GM18861 (cell line): ENCODE data around the gene A4GNT.
"Not testable (repeated sequence)": the region's sequence is repeated elsewhere in the genome, so short reads cannot be mapped to it uniquely, and the experiment has no call there.

ENCODE experiments used
- ATAC-seq: cut with Tn5 transposase; IDR thresholded peaks from one replicate; pipeline ENCODE4 v1.9.1; 2021; ENCODE audit not compliant: unreplicated experiment

Gene A4GNT

GRCh38 chr3:138132239-138132638 is at the start of gene A4GNT:
Gene A4GNT, minus strand, starts transcription at chr3:138132390. Its CDS starts 1,134 bp downstream, at chr3:138131256.
- ATAC-seq = no peak

DNA sequence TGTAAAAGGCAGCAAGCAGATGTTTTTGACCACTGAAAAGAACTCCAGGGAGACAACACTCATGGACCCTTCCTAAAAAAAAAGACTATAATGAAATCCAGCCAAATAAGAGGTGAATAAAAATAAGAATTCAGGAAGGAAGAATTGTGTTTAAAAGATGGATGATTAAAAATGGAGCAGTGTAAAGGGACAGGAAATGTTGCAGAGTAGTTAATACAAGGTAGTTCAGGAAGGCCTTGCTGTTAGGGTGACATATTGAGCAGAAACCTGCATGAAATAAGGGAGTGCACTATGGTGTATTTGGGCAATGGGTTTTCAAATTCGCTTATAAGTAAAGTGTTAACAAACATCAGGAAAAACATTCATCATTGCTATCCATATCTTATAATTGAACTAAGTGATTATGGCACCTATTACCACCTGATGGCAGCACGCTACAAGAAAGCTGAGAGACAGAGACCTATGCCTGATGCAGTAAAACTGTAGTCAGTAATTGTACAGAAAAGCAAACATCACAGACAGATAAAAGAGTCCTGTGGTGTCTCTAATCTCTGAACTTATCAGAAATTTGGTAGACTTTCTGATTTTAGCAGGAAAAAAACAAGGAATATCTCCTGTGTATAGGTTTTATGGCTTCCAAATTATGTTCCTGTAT is 48.3 kb upstream of the A4GNT start:
- ATAC-seq = peak; percentile 79

DNA sequence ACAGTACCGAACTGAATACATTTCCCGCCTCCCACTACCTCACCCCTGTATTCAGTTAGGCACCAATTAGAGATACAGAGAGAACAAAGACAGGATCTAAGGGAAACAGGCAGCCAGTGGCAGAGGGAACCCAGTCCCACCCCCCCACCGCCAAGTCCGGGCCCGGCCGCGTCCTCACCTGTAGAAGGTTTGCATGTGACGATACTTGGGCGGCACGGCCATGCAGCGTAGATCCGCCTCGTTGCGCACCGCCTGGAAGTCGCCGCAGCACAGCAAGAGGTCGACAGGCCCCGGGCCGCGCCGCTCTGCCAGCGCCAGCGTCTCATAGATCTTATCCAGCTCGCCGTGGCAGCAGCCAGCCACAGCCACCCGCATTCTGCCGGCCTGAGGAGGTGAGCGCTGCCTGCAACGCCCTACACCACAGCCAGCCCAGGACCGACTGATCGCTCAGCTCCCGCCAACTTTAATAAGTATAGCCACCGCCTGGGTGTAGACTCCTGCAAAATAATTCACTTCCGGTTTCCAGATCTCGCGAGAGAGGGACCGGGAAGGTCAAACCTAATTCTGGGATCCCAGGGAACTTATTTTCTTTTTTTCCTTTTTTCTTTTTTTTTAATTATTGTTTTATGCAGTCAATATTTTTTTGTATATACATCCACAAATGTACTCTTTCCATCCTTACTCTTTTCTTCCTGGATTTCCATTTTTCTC is 42.4 kb upstream of the A4GNT start, which contains the start of gene DBR1:
TSS of gene DBR1 (minus strand) at position 501 of the 711 bp plus-strand sequence. CDS start at position 375, 126 bp downstream.
- ATAC-seq = peak; percentile 77

- no peak for ATAC-seq
Measured at GRCh38 chr3:138173769-138174420, 41.7 kb upstream of the A4GNT start.

DNA sequence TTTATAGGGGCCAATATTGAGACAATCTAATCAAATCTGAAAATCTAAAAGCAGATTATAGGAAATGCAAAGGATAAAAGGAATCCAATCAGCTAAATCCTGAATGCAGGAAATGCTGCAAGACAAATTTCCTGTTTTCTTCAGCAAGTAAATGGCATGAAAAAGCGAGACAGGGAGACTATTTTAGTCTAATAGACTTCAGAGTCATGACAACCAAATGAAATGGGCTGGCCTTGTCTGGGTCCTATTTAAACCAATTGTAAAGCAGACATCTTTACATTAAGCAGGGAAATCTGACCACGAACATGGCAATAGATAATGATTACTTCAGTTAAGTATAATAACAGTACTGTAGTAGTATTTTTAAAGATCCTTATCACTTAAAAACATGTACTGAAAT is 40.4 kb upstream of the A4GNT start:
- no peak for ATAC-seq

GRCh38 chr3:138165061-138165460 is 32.9 kb upstream of the A4GNT start:
- ATAC-seq = no peak

GRCh38 chr3:138157743-138158142 is 25.6 kb upstream of the A4GNT start:
- ATAC-seq = no peak

DNA sequence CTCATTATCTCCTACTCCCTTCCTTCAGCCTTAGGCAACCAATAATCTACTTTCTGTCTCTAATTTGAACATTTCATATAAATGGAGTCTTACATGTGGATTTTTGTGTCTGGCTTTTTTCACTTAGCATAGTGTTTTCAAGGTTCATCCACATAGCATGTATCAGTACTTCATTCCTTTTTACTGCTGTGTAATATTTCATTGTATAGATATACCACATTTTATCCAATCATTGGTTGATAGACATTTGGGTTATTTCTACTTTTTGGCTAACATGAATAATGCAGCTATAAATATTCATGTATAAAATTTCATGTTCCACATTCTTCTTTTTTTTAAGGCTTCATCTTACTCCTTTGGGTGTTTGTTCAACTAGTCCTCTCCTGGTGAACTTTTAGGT is 22.3 kb upstream of the A4GNT start:
- ATAC-seq = no peak

- no peak for ATAC-seq
Measured at GRCh38 chr3:138148503-138148902, 16.3 kb upstream of the A4GNT start.

- not testable (repeated sequence) for ATAC-seq
Measured at GRCh38 chr3:138142181-138142580, 10.0 kb upstream of the A4GNT start.

- ATAC-seq = no peak
Measured at GRCh38 chr3:138140940-138141339, 8.8 kb upstream of the A4GNT start.

GRCh38 chr3:138139691-138140090 is 7.5 kb upstream of the A4GNT start:
- no peak for ATAC-seq

DNA sequence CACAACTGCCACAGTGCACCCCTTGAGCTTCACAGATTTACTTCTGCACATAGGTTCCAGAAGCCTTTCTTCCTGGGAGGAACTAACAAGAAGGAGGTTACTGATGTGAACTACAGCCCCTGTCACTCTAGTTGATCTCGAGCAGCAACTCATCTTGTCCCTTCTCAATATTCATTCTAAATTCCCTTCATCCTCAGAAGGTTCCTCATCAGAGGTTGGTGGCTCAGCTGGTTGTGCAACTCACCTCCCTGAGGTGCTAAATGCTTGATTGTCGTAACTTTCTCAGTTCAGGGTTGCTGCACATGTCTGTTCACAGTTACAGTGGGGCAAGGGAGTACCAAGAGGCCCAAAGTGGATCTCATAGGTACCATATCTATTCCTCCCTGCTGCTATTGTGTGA is 5.7 kb upstream of the A4GNT start:
- no peak for ATAC-seq

GRCh38 chr3:138136201-138136600 is 4.0 kb upstream of the A4GNT start:
- no peak for ATAC-seq

- no peak for ATAC-seq
Measured at GRCh38 chr3:138135833-138136194, 3.6 kb upstream of the A4GNT start.

DNA sequence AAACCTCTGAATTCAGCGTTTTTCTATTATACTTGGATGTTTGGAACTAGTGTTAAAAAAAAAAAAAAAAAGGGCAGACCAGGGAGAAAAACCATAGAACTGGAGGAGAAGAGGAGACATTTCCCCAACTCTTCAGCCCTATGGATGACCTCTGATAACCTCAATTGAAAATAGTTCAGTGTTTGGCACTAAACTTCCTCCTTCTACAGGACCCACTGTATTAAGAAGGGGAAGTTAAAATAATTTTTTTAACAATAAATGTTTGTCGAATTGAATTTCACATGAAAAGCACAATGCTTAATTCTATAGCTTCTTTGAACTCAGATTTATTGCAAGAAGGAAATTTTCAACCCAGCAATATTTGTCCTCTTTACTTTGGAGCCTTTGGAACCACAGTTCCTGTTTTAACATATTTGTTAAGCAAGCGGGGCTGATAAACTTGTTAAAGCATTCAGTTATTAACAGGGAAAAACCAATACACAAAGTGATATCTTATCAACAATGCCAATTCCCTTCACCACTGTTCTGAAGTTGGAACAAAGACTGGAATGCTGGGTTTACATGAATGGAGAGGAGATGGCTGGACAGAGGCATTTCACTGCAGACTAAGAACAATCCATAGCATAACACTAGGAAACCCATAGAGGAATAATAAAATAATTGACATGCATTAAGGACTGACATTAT is 3.1 kb upstream of the A4GNT start:
- no peak for ATAC-seq

DNA sequence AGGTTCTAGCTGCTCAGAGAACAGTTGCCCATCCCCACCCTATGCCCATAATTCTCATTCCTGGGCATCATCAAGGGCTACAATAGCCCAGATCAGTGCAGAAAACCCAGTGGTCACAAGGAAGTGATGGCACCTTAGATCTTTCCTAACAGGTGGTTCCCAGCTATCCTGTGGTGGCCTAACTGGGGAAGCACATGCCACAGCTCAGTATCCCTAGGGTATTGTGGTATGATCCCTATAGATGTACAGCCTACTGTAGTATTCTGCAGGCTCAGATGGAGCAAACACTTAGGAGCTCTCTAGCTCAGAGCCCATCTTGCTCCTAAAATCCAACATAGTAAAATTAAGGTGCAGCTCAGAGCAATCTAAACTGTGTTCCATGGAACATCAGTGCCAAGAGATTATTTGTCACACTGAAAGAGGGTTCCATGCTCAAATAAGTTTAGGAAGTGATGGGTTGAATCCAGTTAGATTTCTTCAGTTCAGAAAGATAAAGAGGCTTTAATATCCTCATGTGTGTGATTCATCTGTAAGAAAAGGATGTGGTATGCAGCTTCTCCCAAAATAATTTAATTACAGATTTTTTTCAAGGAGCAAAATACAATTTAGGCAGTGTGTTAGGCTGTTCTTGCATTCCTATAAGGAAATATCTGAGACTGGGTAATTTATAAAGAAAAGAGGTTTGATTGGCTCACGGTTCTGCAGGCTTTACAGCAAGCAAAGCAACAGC is 4.4 kb downstream of the A4GNT start:
- no peak for ATAC-seq

- ATAC-seq = no peak
Measured at GRCh38 chr3:138125548-138126221, 6.5 kb downstream of the A4GNT start.

DNA sequence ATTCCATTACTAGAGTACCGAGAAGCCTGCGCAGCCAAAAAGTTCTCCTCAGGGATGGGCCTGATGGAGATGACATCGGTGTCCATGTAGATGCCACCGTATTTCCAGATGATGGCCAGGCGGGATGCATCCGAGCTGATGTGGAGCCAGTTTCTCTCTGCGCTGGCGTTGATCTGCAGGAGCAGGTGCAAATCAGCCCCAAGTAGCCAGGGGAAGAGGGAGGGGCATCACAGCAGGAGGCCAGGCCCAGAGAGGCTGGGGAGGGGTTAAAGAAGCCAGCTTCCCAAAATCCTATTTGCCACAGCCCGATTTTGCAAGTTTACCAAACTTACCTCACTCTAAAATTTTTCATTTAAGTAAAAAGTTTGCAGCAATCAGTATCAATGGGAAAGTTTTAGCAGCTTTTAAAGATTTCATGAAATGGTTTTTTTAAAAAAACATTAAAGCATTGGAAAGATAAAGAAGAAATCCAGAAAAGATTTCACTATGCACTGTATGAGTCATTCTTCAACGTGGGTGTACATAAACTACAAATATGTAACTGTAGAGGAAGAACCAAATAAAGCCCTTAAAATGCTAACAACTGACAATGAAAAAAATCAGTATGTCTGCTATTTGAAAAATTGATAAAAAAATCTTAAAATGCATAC is 7.4 kb downstream of the A4GNT start:
- ATAC-seq = no peak

- ATAC-seq = no peak
Measured at GRCh38 chr3:138124188-138124587, 8.0 kb downstream of the A4GNT start.
